DMS79 treated with DMSO at 0.1 percent for 48 hours (cell line): ENCODE data around the gene QSOX2.

ENCODE experiments used
- DNase-seq: peaks from one replicate; lab custom pipeline; 2025; lab: John Stamatoyannopoulos, UW

Gene QSOX2, protein sequence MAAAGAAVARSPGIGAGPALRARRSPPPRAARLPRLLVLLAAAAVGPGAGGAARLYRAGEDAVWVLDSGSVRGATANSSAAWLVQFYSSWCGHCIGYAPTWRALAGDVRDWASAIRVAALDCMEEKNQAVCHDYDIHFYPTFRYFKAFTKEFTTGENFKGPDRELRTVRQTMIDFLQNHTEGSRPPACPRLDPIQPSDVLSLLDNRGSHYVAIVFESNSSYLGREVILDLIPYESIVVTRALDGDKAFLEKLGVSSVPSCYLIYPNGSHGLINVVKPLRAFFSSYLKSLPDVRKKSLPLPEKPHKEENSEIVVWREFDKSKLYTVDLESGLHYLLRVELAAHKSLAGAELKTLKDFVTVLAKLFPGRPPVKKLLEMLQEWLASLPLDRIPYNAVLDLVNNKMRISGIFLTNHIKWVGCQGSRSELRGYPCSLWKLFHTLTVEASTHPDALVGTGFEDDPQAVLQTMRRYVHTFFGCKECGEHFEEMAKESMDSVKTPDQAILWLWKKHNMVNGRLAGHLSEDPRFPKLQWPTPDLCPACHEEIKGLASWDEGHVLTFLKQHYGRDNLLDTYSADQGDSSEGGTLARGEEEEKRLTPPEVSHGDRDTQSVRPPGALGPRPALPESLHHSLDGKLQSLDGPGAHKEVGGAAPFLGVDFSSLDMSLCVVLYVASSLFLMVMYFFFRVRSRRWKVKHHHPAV

DNA sequence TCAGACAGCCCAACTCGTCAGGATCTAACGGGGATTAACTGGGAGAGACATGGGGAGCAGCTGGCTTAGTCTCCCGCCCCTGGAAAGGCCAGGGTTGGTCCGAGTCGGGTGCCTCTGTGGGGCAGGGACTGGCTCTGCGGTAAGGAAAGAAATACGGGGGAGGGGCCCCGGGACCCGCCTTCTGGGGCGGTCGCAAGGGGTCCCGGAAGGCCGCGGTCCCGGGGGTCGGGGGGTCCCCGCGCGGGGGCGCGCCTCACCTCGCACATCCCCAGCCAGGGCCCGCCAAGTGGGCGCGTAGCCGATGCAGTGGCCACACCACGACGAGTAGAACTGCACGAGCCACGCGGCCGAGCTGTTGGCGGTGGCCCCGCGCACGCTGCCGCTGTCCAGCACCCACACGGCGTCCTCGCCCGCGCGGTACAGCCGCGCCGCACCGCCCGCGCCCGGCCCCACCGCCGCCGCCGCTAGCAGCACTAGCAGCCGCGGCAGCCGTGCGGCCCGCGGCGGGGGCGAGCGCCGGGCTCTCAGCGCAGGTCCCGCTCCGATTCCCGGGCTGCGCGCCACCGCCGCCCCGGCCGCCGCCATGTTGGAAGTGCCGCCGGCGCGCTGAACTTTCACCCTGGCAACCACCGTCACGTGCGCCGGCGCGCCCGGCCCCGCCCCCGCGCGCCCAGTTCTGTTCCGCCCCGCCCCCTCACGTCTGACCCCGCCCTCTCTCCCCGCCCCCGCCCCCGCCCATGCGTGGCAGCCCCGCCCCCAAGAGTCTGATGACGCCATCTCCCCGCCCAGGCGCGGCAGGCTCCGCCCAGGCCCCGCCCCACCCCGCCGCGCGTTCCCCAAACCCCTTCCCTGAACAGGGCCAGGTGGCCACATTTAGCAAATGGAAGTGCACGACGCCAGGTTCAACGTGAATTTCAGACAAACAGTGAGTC is at the start of gene QSOX2:
QSOX2 (minus strand) TSS at position 594 of the 932 bp plus-strand sequence; CDS start at position 585, 9 bp downstream.
- peak; percentile 81 for DNase-seq

DNA sequence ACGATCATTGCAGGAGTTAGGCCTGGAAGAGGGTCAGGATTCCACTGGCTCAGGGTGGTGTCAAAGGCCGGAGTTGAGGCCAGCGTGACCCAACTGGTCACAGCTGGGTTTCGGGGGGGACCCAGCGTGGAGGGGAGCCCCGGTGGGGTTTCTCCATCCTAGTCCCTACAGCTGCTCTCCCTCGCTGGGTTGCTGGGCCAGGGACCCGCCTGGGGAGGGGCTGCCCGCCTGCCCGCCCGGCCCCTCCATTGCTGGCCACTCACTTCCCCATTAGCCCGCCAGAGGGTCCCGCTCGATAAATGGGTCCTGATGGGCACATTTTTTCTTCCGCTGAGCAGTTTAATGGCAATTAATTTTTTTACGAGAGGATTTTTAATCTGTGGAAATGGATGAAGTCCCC is 49.4 kb upstream of the QSOX2 start:
- DNase-seq, result no peak

DNA sequence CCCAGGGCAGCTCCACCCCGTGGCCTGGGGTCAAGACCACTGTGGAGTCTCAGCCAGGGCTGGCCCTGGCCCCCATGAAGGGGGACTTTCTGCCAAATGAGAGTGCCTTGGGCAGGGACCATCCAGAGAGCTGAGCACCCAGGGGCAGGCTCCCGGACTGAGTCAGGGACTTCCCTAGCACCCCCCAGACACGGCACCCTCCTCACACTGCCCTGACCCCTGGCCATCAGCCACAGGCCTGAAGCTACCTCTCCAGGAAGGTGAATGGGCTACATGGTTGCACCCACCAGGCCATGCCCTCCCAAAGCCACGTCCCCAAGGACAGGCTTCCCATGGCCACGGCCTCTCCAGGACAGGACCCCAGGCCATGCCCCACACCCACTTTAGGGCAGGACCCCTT is 48.8 kb upstream of the QSOX2 start:
- DNase-seq, result no peak

DNA sequence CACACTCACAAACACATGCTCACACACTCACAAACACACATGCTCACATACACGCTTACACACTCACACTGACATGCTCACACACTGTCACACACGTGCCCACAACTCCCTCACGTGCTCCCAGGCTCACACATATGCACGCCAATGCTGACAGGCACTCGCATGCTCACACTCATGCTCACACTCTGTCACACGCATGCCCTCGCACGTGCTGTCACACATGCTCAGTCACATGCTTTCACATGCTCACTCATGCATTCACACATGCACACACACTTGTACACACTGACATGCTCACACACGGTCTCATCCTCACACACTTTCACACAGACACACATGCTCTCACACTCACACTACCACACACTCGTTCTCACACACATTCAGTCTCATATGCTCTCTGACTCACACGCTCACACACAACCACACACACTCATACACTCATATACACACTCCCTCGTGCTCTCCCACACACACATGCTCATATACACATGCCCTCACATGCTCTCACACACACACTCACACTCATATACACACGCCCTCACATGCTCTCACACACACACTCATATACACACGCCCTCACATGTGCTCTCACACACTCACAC is 48.0 kb upstream of the QSOX2 start:
- no peak for DNase-seq

DNA sequence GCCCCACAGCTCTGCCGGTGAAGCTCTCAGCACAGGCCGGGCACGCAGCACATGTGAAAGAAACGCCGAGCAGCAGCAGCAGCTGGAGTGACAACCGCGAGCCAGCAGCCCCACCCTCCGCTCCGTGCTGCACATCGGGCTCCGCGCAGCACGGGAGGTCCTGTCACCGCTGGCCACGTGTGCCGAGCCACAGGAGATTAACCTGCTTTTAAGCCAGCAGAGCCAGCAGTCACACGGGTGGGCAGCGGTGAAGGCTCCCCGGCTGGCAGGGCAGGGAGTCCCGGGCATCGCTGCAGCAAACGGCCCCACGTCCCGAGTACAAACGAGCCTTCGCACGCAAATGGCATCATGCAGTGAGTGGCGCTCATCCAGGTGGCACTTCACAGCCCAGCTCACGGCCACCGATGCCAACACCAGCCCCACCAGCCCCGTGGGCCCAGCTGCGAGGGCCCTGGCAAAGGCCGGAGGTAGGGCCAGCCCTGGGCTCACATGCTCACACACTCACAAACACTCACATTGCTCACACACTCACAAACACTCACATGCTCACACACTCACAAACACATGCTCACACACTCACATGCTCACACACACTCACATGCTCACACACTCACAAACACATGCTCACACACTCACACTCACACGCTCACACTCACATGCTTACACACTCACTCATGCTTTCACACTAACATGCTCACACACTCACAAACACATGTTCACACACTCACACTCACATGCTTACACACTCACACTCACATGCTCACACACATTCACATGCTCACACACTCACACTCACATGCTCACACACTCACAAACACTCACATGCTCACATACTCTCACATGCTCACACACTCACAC is 47.2 kb upstream of the QSOX2 start:
- peak; percentile 43 for DNase-seq

DNA sequence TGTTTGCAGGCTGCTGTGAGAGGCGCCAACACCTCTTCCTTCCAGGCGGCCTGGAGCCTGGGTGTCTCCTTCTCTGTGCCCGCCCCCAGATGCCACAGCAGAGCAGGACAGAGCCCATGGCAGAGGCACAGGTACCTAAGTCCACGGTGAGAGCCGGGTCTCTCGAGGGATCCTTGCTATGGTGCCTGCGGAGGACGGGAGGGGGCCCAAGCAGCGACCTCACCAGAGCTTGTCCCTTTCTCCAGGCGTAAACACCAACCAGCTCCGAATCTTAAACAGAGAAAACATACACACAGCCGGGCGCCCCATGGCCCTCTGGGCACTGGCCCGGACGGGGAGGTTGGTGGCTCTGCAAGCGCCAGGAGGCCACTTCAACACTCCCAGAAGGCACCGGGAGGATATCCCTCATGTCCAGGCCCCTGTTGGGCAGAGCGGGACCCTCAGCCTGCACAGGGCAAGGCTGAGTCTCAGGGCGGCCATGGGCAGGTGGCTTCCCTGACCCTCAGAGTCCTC is 46.5 kb upstream of the QSOX2 start:
- peak; percentile 19 for DNase-seq

DNA sequence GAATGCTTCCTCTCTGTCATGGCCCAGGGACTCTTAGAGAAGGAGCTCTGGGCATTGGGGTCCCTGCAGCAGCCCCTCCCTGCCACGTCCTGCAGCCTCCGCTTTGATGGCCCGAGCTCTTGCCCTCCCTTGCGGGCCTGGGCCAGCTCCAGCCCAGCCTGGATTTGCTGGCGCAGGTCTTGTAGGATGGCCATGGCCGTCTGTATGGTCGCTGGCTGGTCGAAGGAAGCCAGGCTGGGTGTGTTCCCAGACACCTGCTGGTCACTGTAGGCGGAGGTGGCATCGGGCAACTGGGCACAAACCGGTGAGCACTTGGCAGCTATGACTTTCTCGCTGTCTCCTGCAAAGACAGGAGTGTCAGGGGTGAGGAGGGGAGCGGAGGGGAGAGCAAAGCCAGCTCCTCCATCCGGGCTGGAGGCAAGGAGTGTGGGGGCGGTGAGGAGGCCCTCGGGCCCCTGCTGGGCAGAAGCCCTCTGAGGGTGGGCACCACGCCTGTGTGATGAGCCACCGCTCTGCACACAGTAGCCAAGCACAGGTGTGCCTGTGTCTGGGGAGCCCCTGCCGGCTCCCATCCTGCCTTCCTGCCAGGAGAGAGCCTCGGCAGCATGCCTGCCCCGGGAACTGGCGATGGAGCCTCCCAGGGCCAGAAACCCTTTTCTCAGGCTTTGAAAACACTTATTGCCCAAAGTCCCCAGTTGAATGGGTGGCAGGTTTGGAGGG is 45.9 kb upstream of the QSOX2 start:
- no peak for DNase-seq

DNA sequence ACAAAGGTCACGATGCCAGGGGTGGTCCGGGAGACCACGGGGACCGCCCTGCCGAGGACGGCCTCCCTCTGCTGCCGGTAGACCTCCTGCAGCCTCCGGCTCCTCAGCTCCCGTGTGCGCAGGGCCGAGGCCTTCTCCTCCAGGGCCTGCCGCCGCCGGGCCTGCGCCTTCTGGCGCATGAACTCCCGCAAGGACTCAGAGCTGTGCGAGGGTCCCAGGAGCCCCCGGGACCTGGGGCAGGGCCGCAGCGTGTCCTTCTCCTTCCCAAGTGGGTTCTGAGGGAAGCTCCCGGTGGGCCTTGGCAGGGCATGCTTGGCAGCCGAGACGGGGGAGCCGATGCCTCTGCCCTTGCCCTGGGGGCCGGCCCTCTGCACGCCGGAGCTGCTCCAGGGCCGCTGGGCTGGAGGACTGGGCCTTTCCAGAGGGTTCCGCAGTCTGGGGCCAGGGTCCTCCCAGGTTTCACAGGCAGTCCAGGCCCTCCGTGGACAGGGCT is 44.9 kb upstream of the QSOX2 start:
- DNase-seq, result no peak

DNA sequence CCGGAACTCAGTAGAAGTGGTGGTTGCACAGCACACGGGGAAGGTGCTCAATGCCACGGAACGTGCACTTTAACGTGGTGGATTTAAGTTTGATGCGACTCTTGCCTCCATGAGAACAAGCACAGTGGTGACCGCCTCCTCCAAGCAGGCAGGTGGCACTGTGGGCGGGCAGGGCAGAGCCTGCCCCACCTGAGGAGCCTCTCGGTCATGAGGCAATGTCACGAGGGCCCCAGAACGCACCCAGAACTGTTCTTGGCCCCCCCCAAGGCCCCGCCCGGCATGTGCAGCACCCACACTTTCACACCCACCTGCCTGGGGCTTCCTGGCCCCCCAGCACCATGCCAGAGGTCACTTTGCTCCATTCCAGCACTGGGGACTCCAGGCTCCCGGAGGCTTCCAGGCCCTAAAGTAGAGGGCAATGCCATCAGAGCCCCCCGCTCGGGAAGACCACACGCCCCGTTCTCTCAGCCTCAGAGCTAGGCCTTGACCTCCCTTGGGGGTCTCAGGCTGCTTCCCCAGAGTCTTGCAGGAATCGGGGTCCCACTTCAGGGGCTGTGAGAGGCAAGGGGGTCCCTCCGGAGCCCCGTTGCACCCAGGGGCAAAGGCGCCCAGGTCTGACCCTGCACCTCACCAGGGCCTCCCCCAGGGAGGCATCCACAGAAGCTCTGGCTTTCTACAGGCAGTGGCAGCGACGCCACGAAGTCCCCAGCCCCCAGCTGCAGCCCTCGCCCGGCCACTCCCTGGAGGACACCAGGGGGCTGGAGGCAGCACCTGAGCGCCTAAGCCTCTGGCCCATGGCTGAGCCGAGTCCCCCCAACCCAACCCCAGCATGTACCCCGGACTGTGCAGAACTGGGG is 44.3 kb upstream of the QSOX2 start:
- no peak for DNase-seq

DNA sequence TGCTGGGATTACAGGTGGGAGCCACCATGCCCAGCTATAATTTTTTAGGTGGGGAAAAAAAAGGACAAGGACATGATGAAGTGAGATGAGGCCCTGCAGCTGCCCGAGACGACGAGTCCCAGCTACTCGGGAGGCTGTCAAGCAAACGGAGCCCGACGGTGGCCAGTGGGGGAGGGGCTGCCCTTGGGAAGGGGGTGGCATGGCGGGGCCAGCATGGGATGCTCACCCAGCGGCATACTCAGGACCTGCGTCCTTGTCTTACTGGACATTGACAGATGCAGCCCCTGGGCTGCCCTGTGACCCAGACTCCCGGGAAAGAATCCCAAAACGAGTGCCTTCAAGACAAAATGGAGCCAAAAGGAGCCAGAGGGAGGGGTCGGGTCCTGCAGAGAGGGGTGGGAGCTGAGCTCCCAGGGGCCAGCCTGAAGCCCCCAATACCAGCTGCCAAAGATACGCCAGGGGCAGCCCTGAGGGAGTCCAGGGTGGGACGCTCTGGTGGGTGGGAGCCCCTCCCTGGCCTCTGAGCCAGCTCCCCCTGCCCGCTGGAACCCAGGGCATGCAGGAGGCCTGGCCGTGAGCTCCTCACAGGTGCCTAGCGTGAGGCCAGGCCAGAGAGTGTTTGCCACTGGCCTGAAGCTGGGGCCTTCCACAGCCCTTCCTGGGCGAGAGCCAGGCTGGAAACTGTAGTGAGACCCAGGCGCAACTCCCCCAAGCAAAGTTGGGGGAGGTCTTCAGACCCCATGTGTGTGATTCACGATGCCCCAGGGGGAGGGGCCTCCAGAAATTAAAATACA is 42.5 kb upstream of the QSOX2 start:
- no peak for DNase-seq

DNA sequence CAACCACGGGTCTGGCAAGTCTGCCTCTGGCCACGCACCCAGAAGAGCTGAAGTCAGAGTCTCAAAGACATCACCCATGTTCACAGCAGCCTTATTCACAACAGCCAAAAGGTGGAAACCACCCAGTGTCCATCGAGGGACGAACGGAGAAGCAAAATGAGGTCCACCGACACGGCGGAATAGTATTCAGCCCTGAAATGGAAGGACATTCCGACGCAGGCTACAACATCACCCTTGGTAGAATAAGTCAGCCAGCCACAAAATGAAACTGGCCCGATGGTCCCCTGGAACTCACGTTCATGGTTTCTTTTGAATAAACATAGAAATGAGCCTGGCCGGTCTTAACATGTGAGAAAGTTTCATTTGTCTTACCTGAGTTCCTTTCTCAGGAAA is 41.4 kb upstream of the QSOX2 start:
- DNase-seq, result no peak

DNA sequence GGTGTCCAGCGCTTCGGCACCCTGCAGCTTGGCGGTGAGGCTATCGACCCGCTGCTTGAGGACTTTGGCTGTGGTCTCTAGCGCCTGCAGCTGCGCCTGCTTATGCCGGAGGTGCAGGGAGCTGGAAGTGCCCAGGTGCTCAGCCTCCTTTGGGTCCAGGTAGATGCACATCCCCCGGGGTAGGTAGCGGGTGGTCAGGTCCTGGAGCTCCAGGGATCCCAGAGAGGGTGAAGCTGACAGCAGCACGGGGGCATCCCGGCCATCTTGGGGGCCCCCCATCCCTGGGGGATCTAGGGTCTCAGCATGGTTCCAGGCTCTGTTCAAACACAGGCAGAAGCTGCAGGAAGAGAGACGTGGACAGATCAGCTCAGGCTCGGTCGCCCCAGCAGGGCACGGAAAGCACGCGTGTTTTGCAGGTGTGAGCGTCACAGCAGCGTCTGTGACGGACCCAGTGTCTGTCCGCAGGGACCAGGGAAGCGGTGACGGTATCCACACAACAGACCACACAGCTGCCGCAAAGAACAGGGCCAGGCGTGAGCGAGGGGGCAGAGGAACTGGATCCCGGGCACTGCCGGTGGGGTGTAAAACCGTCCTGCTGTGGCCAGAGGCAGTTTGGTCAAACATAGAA is 40.9 kb upstream of the QSOX2 start:
- no peak for DNase-seq

DNA sequence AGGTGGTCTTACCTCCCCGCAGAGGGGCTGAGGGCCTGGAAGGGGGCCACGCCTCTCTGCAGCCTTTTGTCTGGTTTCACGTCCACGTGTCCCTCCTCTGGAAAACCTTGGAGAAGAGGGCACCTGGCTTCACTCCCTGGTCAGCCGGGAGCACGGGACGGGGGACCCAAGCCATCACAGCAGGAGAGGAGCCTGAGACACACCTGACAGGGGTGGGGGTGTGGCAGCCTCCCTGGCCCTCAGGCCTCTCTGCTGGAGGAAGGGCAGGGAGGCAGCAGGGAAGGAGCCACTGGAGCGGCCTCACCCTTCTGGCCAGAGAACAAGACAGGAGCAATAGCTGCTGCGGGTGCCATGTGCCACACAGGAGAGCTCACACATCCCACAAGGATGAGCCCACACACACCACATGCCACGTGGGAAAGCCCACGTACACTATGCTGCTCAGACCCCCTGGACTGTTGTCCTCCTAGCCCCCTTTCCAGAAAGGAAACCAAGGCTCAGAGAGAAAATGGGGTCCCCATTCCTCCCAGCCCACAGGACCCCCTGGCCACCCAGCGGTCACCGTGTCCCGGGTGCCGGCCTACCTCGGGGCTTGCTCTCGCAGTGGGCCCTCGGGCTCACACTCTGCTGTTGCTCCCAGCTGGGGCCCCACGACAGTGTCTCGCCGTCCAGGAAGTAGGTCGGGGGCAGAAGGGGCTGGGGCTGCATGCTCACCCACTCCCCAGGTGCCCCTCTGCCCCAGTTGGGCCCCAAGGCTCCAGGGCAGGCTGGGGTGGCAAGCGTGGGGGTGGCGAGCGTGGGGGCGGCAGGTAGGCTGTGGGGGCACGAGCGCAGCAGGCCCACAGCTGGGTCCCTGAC is 40.1 kb upstream of the QSOX2 start:
- DNase-seq, result no peak

DNA sequence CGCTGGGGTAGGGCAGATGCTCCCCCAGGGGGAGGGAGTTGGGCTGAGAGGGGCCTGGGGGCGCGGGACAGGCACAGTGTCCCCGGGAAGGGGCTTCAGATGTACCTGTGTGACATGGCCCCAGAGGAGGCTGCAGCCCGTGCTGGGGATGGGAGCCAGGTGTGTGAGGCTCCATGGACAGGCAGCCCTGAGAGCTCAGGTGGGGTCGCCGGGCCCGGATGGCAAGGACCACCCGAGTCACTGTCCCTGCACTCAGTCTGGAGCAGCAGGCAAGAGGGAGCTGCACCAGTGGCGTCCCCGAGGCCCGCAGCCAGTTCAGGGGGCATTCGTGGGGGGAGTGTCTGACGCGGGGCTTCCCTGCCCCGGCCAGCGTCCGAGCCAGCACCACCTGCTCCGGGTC is 39.3 kb upstream of the QSOX2 start:
- DNase-seq, result no peak

DNA sequence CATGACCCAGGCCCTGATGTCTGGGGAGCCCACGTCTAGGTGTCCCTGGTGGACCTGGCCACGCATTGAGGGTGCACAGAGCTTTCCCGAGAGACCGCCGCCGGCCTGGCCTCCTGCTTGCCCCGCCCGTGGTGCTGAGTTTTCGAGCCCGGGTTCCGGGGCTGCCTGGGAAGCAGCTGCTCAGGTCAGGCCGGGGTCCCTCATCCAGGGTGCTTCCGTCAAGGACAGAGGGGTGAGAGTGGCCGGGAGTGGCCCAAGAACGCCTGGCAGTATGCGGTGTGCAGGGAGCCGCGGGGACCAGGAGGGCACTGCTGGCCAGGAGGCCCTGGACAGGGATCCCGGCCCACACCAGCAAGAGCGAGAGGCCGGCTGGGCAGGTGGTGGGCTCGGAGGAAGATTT is 38.7 kb upstream of the QSOX2 start:
- DNase-seq, result no peak

DNA sequence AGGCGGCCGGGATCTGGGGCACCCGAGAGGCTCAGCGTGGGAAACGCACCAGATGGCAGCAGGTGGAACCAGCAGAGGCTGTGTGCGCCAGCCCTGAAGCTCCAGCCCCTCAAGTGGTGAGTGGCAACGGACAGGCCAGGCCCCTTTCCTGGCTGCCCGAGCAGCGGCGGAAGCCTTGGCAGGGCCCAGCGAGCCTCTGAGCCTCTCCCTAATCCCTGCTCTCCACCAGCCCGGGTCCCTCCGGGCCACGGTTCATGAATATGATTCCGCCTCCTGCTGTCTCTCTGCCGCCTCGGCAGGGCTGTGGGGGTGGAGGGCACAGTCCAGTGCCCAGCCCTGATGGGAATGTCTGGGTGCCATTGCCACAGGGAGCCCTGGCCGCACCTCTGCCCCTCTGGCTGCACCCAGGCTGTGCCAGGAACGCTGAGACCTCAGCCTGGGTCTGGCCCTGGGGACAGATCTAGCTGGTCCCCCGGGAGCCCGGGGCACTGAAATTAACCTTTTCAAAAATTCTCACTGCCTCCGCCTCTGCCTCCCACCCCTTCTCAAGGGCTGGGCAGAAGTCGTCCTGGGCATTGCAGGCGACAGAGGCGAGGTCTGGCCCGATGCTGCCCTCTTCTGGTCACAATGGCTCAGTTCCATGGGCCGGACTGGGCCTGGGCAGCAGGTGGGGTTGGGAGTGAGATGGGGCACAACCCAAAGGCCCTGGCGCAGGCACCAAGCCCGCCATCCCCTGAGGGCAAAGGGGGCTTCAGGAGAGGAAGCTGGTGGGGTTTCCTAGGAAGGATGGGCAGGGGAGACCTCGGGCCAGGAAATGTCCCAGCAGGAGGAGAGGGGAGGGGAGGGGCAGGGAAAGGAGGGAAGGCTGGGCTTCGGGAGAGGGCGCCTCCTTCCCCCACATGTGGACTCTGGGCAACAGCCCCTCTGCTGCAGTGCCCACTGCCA is 38.0 kb upstream of the QSOX2 start:
- DNase-seq, result peak; percentile 83
